PC-9 (cell line): ENCODE results near the gene HPCAL1. TPM values are rescaled to one million over a fixed set of nuclear protein-coding genes. Genes with fewer than 3 reads are reported as not detected.

Experiments
- BruUV-seq: library from RNA; stranded (reverse); fragments of 400-500 nt; replicated peaks from 2 replicates; lab custom pipeline; 2021; lab: Mats Ljungman, UMichigan
- CTCF ChIA-PET: fragments of 300-600 bp; sonication (Branson Sonifier 250); formaldehyde crosslinking; loops from one replicate; lab custom pipeline; 2022; ENCODE audit warnings: antibody characterized with exemption; lab: Charles Lee
- POLR2A ChIA-PET: fragments of 300-600 bp; sonication (Branson Sonifier 250); formaldehyde crosslinking; loops from one replicate; lab custom pipeline; 2022; ENCODE audit warnings: antibody characterized with exemption; ENCODE audit not compliant: unreplicated experiment; lab: Charles Lee
- DNase-seq, 2 experiments: peaks; one replicate each; pipeline versions ENCODE4 v3.0.0 to v3.0.0-alpha.2; 2015 to 2022; ENCODE audit warnings: mixed read lengths in 1 of 2
- H2AFZ ChIP-seq: fragments of 200-600 bp; sonication (generic); 2 replicates; pipeline ENCODE4 v1.8.1; 2017; ENCODE audit warnings: antibody characterized with exemption
- H3F3A ChIP-seq: fragments of 200-600 bp; sonication (generic); 2 replicates; pipeline ENCODE4 v1.8.1; 2017; ENCODE audit warnings: antibody characterized with exemption, mild to moderate bottlenecking, low read depth; ENCODE audit not compliant: insufficient read depth
- H3K27ac ChIP-seq: fragments of 200-600 bp; sonication (generic); 2 replicates; pipeline ENCODE4 v1.6.1; 2016; ENCODE audit warnings: mixed run types
- H3K27me3 ChIP-seq: fragments of 200-600 bp; sonication (generic); 2 replicates; pipeline ENCODE4 v1.6.1; 2016; ENCODE audit warnings: low read depth, mixed run types; ENCODE audit not compliant: insufficient read depth
- H3K36me3 ChIP-seq: fragments of 200-600 bp; sonication (generic); 2 replicates; pipeline ENCODE4 v1.6.1; 2016; ENCODE audit warnings: low read depth, mixed run types
- H3K4me1 ChIP-seq: fragments of 200-600 bp; sonication (generic); replicated peaks from 2 replicates; pipeline ENCODE4 v1.6.1; 2016; ENCODE audit warnings: mixed run types; ENCODE audit not compliant: insufficient read depth
- H3K4me2 ChIP-seq: fragments of 200-600 bp; sonication (generic); 2 replicates; pipeline ENCODE4 v1.6.1; 2017; ENCODE audit warnings: mixed run types
- H3K4me3 ChIP-seq: fragments of 200-600 bp; sonication (generic); 2 replicates; pipeline ENCODE4 v1.6.1; 2016; ENCODE audit warnings: mixed run types
- H3K79me2 ChIP-seq: fragments of 200-600 bp; sonication (generic); 2 replicates; pipeline ENCODE4 v1.6.1; 2017; ENCODE audit warnings: low read depth, mixed run types
- H3K9me2 ChIP-seq: fragments of 200-600 bp; sonication (generic); 2 replicates; pipeline ENCODE4 v1.8.1; 2017; ENCODE audit warnings: mild to moderate bottlenecking; ENCODE audit not compliant: insufficient read depth
- H3K9me3 ChIP-seq: fragments of 200-600 bp; sonication (generic); 2 replicates; pipeline ENCODE4 v1.8.1; 2016; ENCODE audit warnings: low read depth; ENCODE audit not compliant: insufficient read depth
- H4K20me1 ChIP-seq: fragments of 200-600 bp; sonication (generic); 2 replicates; pipeline ENCODE4 v1.8.1; 2017; ENCODE audit not compliant: insufficient read depth
- EZH2 ChIP-seq: fragments of 200-600 bp; sonication (generic); IDR thresholded peaks from 2 replicates; pipeline ENCODE4 v1.8.0; 2017; ENCODE audit warnings: antibody characterized with exemption, low read depth
- intact Hi-C: fragments of 100-400 bp; cut with micrococcal nuclease; formaldehyde crosslinking; loops from one replicate; pipeline ENCODE4 v1.10.0; 2022; ENCODE audit not compliant: unreplicated experiment
- total RNA-seq: library from RNA; stranded (reverse); gene quantifications from 2 replicates; pipeline ENCODE4 v1.2.3, GENCODE V29; 2021
- TF ChIP-seq, protein P1 (sequence below): fragments of 200-600 bp; sonication (generic); conservative IDR thresholded peaks from 2 replicates; pipeline ENCODE4 v1.6.1; 2017; ENCODE audit warnings: mixed run types, antibody characterized with exemption, mild to moderate bottlenecking, moderate library complexity

The HPCAL1 gene
- total RNA-seq, 1 experiment from 2014 or later = 105 TPM

DNA sequence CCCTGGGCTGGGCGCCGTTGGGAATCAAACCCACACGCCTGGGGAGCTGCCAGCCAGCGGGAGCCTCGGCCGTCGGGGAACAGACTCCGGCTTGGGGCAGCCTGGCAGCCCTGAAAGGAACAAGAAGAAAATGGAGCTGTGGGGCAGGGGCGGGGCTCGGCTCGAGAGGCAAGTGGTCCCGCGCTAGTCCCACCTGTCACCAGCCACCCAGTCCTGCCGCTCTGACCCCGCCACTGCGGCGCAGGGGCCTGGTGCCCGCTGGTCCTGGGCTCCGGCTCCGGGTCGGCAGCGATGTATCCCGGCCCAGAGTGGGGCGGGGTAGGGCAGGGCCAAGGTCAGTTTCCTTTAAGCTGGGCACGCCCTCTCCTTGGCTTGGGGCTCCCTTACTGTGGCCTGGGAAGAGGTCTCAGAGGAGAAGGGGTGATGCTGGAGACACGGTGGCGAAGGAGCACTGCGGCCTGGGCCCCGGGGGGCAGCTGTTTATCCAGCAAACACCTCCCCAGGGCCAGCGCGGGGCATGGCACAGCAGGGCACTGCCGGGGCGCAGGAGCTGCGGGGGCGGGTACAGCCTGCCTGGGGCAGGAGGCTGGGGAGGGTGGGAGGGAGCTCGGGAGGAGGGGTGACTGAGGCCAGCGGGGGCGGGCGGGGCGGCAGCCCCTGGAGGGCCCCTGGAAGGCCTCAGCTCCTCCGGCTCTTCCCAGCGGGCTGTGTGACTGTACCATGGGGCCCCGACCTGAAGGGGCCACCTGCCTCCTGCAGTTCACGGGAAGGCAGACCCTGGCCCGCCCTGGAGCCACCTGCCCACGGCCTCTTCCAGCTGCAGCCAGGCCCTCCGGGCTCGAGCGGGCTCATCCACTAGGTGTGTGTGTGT, 129.8 kb downstream of the HPCAL1 start:
- H3K27me3 ChIP-seq = no peaks in the 10 kb centered on the region
- no peaks in the 10 kb centered on the region for H3K36me3 ChIP-seq
- no TSS peak for BruUV-seq
- H3K9me3 ChIP-seq = no peaks in the 10 kb centered on the region
- no peak for DNase-seq
- intact Hi-C loops = loop anchor here (10.0 kb wide), 1 partner anchor 638 kb away; no protein-coding TSS in a partner anchor
- TF ChIP-seq, protein P1, sequence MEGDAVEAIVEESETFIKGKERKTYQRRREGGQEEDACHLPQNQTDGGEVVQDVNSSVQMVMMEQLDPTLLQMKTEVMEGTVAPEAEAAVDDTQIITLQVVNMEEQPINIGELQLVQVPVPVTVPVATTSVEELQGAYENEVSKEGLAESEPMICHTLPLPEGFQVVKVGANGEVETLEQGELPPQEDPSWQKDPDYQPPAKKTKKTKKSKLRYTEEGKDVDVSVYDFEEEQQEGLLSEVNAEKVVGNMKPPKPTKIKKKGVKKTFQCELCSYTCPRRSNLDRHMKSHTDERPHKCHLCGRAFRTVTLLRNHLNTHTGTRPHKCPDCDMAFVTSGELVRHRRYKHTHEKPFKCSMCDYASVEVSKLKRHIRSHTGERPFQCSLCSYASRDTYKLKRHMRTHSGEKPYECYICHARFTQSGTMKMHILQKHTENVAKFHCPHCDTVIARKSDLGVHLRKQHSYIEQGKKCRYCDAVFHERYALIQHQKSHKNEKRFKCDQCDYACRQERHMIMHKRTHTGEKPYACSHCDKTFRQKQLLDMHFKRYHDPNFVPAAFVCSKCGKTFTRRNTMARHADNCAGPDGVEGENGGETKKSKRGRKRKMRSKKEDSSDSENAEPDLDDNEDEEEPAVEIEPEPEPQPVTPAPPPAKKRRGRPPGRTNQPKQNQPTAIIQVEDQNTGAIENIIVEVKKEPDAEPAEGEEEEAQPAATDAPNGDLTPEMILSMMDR = no peak
- TF ChIP-seq EZH2 = no peak
- ChIA-PET POLR2A (no interaction called here), CTCF (interaction anchor here (0.6 kb wide), 1 partner anchor 229 kb away, joined by 3 read pairs; no protein-coding TSS in a partner anchor)
- H3F3A ChIP-seq = peaks cover 34% of the 10 kb centered on the region; the same call in 1 of the 2 replicates
- no peaks in the 10 kb centered on the region for H3K9me2 ChIP-seq
- H3K4me1 ChIP-seq = no peaks in the 10 kb centered on the region; the same call in 1 of the 2 replicates
- H4K20me1 ChIP-seq = no peaks in the 10 kb centered on the region
- H3K79me2 ChIP-seq = no peaks in the 10 kb centered on the region
- H3K27ac ChIP-seq = no peak overlapping the region
- H2AFZ ChIP-seq = no peak overlapping the region
- H3K4me3 ChIP-seq = no peak overlapping the region
- H3K4me2 ChIP-seq = no peak overlapping the region

DNA sequence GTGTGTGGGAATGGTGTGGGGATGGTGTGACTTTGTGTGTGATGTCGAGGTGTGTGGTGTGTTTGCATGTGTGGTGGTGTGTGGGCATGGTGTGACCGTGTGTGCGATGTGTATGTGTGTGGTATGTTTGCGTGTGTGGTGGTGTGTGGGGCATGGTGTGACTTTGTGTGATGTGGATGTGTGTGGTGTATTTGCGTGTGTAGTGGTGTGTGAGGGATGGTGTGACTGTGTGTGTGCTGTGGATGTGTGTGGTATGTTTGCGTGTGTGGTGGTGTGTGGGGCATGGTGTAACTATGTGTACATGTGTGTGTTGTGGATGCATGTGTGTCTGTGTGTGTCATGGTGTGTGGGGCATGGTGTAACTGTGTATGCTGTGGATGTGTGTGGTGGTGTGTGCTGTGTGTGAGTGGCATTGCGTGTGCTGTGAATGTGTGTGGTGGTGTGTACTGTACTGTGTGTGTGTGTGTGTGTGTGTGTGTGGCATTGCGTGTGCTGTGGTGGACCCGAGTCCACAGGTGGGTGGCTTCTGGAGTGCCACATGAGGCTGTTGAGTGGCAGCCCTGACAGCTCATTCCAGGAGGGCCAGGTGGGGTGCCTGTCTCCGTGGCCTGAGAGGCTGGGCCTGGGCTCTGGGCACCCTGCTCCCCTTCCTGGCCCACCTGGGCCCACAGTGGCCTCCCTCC, 130.7 kb downstream of the HPCAL1 start:
- no peaks in the 10 kb centered on the region for H4K20me1 ChIP-seq
- H3K4me3 ChIP-seq = no peak overlapping the region
- DNase-seq = no peak
- POLR2A ChIA-PET = no interaction called here
- no peaks in the 10 kb centered on the region for H3K36me3 ChIP-seq
- H3K4me2 ChIP-seq = no peak overlapping the region
- no peaks in the 10 kb centered on the region for H3K79me2 ChIP-seq
- no peak overlapping the region for H2AFZ ChIP-seq
- H3K27ac ChIP-seq = no peak overlapping the region
- BruUV-seq = no TSS peak
- no peaks in the 10 kb centered on the region for H3K9me2 ChIP-seq
- intact Hi-C loops = loop anchor here (10.0 kb wide), 1 partner anchor 639 kb away; no protein-coding TSS in a partner anchor
- H3F3A ChIP-seq = peaks cover 37% of the 10 kb centered on the region; the same call in 1 of the 2 replicates
- H3K9me3 ChIP-seq = no peaks in the 10 kb centered on the region
- no peaks in the 10 kb centered on the region; the same call in 1 of the 2 replicates for H3K4me1 ChIP-seq
- CTCF ChIA-PET = interaction anchor here (0.7 kb wide), 1 partner anchor 309 kb away, joined by 3 read pairs; no protein-coding TSS in a partner anchor
- no peaks in the 10 kb centered on the region for H3K27me3 ChIP-seq
- TF ChIP-seq EZH2 = no peak
- TF ChIP-seq, protein P1 = no peak
